NCI-H1436 treated with DMSO at 0.1 percent for 48 hours (cell line): ENCODE data around the gene IPP.
A peak's percentile ranks its signal among the peaks of the same experiment; 100 is the strongest.
"Not testable (repeated sequence)": the region's sequence is repeated elsewhere in the genome, so short reads cannot be mapped to it uniquely, and the experiment has no call there.

ENCODE experiments used
- DNase-seq: peaks from one replicate; lab custom pipeline; 2025; lab: John Stamatoyannopoulos, UW

IPP gene

DNA sequence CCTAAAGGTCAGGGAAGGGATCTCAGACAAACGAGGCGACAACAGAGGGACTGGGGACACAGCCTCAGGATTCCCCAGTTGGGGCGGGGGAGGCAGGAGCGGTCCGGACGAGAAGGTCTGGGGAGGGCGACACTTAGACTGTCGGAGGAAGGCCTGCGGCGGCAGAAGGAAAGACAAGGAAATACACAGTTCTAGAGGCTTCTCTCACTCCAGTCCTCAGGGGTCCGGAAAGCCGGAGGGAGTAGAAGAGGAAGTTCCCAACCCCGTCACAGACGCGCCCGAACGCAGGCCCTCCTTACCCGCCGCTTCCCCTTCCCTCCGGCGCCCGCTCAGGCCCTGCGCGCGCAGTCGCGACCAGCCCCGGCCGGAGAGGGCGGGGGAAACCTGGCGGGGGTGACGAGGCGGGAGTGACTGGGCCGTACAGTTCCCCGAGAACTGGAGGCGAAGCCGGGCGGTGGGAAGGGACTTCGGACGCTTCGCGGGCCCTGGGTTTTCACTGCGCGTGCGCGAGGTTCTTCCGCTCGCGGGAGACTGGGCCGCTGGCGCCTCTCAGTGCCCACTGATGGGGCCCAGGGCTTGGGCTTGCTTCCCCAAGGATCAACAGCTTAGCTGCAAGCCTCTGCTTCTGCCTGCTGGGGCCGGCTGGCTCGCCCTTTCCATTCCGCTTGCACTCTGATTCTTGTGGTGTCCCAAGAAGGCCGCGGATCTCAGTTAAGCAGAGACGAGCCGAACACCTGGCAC lies at the start of gene IPP:
TSS of gene IPP (minus strand) at position 356 of the 741 bp plus-strand sequence. CDS start 4,242 bp downstream, outside the sequence.
- peak; percentile 89 for DNase-seq

DNA sequence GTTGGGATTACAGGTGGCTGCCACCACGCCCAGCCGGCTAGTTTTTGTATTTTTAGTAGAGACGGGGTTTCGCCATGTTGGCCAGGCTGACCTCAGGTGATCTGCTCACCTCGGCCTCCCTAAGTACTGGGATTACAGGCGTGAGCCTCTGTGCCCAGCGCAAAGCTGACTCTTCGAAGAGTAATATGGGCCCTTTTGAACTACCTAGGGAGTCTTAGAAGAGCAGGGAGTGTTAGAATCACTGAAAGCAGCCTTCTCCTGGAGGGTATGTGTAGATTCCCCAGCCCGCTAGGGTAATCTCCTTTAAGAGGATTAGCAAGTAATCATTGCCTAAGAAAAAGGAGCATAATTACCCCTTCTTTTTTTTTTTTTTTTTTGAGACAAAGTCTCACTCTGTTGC lies 46.5 kb upstream of the IPP start:
- no peak for DNase-seq

DNA sequence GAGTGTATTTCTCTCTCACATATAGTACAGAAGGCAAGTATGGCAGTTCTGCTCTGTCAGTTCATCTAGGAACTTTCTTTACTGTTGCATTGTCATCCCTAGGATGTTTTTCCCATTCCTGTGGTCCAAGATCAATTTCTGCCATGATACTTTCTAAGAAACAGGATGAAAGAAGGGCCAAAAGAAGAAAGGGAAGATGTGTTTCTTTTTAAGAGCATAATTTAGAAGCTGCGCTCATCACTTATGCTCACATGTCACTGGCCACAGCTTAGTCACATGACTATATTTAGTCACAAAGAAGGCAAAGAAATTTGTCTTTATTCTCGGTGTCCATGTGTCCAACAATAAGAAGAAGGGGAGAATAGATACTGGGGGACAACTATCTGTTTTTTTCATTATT lies 45.9 kb upstream of the IPP start:
- DNase-seq = no peak

DNA sequence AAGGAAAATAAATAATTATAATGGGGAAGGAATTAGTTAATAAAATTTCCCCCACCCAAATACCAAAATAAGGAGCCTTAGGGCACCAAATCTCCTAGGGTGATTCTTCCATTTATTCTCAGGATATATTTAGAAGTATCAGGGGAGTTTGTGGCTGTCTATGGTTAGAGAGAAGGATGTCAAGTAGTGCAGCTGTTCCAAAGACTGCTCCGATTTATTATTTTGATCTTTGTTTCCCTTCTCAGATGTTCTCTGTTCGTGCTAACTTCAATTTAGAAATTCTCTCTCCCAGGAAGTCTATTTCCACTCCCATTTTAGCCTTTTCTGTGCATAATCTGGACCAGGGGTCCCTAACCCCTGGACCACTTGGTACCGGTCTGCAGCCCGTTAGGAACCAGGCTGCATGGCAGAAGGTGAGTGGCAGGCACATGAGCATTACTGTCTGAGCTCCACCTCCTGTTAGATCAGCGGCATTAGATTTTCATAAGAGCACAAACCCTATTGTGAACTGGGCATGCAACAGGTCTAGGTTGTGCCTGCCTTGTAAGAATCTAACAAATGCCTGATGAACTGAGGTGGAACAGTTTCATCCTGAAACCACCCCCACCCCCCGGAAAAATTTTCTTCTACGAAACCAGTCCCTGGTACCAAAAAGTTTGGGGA lies 43.6 kb upstream of the IPP start:
- no peak for DNase-seq

DNA sequence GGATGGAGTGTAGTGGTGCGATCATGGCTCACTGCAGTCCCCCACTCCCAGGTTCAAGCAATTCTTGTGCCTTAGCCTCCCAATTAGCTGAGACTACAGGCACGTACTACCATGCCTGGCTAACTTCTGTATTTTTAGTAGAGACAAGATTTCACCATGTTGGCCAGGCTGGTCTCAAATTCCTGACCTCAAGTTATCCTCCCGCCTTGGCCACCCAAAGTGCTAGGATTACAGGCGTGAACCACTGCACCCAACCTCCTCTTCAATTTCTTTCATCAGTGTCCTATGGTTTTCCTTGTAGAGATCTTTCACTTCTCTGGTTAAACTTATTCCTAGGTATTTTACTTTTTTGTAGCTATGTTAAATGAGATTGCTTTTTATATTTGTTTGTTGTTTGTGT lies 42.3 kb upstream of the IPP start:
- DNase-seq = no peak

DNA sequence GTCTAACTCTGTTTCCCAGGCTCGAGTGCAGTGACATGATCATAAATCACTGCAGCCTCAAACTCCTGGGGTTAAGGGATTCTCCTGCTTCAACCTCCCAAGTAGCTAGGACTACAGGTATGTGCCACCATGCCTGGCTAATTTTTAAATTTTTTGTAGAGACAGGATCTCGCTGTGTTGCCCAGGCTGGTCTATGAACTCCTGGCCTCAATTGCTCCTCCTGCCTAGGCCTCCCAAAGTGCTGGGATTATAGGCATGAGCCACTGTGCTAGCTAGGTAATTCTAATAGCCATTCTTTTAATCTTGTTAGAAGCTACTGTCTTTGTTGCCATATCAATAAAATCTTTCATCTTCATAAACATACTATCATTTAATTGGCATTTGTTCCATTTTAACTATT lies 39.1 kb upstream of the IPP start:
- no peak for DNase-seq

DNA sequence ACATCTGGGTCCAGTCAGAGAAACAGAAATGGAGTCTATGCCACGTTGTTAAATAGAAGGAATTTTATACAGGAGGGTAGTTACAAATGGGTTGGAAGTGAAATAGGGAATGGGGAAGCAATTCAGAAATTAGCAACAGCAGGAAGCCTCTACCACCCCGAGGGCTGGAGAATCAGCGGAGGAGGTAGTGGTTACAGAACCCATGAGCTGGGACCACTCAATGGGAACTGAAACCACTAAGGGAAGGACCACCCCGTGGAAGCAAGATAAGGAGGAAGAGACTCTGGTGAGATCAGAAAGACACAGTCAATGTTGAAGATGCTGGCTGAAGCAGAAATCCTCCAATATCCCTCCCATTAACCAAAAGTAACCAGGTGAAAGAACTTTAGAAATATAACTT lies 37.5 kb upstream of the IPP start:
- no peak for DNase-seq

DNA sequence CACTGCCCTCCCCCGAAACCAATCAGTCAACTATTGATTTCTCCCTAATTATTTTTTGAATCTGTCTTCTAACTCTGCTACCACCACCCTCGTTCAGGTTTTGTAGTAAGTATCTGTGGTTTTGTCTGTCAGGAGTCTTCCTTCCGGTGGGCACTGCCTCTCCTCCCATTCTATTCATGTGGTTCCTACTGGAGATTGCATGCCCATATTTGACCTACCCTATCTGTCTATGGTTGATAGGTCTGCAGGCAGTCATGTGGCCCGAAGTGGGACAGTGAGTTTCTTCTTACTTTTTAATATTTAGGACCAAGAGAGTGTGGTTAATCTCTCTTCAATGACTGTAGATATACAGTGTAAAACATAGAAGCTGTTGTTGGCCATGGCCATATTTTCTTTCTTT lies 35.1 kb upstream of the IPP start:
- no peak for DNase-seq

DNA sequence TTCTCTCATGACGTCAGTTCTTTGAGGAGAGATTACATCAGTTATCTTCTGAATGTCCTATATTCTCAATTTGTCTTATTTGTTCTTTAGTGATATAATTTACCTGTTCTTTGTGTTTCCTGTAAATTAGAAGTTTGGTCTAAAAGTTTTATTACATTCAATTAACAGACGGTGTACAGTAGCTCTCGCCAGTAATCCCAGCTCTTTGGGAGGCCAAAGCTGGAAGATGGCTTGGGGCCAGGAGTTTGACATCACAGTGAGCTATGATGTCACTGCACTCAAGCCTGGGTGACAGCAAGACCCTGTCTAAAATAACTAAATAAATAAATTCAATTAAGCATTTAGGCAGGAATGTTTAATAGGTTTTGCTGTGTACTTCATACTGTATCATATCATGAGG lies 25.3 kb upstream of the IPP start:
- DNase-seq = no peak

DNA sequence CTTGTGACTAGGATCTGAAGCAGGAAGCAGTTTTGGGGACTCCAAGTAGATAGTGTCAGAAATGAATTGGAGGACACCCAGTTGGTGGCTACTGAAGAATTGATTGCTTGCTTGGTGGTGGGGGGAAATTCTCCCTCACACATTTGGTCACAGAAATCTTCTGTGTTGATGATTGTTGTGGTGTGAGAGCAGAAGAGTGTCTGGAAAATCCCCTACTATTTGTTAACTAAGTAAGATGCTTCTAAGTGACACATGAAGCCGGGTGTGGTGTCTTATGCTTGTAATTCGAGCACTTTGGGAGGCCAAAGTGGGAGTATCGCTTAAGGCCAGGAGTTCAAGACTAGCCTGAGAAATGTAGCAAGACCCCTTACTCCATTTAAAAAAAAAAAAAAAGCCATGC lies 22.5 kb upstream of the IPP start:
- no peak for DNase-seq

DNA sequence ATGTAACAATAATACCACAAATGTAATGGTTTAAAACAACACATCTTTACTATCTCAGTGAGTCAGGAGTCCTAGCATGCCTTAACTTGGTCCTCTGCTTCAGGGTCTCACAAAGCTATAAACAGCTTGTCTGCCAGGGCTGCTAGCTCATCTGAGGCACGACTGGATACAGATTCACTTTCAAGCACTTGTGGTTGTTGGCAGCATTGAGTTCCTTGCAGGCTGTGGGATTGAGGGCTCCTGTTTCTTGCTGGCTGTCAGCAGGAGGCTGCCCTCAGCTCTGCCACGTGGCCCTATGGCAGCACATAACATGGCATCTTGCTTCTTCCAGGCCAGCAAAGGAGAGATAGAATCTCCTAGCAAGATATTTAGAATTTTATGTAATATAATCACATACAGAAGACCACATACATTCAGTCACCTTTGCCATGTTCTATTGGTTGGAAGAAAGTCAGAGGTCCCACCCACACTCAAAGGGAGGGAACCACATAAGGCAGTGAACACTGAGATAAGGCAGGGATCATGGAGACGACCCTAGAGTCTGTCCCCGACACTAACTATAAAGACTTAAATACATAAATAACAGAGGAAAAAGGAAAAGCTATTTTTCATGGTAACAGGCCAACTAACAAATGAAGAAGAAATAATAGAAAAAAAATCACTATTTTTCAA lies 18.9 kb upstream of the IPP start:
- no peak for DNase-seq

DNA sequence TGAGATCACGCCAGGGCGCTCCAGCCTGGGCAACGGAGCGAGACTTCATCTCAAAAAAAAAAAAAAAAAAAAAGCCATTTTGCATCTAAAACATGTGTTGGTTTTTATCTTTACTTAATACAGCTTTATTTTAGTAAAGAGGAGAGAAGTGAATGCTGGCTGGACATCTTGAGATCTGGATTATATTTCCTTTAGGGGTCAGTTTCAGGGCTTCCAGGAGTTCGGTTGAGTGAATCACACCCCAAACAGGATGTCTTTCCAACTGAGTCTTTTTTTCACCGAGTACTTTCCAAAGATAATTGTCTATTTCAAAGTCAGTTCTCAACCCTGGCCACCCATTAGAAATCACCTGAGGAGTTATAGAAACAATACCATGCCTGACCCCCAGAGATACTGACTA lies 16.6 kb upstream of the IPP start:
- DNase-seq = no peak

DNA sequence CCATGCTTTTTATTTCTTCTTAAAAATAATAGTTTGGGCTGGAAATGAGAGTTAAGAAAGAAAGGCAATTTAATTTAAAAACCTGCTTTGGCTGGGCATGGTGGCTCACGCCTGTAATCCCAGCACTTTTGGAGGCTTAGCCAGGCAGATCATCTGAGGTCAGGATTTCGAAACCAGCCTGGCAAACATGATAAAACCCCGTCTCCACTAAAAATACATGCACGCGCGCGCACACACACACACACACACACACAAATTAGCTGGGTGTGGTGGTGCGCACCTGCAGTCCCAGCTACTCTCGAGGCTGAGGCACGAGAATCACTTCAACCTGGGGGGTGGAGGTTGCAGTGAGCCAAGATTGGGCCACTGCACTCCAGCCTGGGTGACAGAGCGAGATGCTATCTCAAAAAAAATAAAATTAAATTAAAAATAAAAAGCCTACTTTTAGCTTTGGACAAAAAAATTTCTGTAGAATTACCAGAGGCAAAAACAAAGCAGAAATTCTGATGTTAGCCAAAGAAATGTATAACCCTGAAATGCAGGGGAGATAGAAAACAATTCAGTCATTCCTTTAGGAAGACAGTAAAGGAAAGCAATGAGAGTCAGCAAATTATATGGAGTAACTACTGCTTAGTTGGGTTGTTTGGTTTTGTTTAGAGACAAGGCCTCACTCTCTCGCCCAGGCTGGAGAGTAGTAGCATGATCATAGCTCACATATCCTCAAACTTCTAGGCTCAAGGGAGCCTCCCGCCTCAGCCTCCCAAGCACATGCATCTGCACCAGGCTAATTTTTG lies 15.7 kb upstream of the IPP start:
- no peak for DNase-seq

DNA sequence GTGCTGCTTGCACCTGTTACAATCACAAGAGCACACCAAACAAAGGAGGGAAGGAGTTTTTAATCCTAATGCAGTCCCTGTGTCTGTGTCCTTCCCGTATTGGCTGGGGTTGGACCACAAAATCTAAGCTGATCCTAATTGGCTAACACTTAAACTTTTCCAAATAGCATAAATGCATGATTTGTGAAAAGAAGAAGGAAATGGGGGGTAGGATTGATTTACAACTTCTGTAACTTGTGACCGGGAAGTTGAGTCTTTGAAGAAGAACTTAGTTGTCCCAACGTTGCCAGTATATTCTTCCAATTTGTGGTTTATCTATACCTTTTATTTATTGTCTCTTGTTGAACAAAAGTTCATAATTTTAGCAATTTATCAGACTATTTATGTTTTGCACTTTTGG lies 11.8 kb upstream of the IPP start:
- no peak for DNase-seq

DNA sequence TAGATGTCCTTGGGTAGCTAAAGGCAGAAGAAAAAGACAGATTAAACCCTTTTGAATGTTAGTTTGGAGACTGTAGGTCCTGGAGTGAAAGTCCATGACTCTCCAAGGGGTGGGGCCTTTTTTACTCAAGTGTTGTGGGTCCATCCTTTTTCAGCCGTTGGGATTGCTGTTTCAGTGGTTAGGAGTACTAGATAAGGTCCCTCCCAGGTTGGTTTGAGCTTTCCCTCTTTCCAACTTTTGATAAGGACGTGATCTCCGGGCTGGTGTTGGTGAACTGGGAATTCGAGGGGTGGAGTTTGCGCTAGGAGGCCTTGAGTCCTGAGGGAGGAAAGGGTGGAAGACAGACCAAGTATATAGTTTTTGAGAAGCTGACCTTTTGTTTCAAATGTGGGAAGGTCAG lies 5.2 kb upstream of the IPP start:
- DNase-seq = no peak

DNA sequence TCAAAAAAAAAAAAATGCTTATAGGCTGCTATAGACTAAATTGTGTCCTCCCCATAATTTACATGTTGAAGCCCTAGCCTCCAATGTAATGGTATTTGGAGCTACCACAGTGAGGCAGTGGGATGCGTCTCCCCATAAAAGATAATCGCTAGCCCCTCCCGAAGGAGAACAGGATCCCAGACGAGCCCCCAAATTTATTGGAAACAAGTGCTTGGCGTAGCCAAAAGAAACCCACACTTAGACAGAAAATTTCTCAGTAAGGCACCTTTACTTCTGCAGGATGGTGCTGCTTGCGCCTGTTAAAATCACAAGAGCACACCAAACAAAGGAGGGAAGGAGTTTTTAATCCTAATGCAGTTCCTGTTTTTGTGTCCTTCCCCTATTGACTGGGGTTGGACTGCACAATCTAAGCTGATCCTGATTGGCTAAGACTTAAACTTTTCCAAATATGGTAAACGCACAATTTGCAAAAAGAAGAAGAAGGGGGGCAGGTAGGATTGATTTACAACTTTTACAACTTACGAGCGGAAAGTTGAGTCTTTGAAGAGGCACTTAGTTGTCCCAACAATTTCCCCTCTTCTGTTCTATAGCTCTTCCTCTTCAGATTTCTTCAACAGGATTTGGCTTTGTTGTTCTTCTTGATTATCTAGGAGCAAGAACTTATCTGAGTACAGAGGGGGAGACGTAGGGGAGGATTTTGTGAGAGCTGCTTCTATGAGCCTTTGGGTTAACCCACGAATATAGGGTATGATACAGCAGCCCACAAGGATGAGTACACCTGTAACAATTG lies 3.0 kb upstream of the IPP start:
- no peak for DNase-seq

DNA sequence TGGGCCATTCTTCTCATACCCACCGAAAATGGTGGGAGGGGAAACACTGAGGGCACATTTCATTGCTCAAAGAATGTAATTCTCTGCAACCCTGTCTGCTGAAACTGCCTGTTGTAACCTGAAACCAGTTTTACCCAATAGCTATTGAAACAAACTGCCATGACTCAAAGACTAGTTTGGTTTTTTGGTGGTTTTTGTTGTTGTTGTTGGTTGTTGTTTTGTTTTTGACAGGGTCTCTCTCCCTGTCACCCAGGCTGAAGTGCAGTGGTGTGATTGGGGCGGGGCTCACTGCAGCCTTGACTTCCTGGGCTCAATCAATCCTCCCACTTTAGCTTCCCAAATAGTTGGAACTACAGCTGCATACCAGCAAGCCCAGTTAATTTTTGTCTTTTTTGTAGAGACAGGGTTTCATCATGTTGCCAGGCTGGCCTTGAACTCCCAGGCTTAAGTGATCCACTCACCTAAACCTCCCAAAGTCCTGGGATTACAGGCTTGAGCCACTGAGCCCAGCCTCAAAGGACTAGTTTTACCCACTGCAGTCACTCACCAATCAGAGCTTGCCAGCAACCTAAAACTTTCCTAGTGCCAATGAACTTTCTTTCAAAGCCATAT lies 2.1 kb upstream of the IPP start:
- no peak for DNase-seq

DNA sequence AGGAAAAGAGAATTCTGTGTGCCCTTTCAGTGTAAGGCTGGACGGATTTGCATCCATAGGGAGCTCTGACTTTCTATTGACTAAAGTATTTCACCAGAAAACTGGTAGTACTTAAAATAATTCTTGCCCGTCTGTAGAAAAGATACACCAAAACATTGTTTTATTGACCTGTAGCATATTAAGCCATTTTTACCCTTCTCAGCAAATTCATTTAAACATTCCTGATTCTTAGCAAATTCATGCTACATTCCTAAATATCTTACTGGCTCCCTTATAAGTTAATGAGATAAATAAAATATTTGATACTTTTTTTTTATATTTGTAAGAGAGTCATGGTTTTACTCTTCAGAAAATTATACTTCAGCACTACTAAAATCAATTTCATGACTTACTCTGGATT lies 1.6 kb upstream of the IPP start:
- no peak for DNase-seq

DNA sequence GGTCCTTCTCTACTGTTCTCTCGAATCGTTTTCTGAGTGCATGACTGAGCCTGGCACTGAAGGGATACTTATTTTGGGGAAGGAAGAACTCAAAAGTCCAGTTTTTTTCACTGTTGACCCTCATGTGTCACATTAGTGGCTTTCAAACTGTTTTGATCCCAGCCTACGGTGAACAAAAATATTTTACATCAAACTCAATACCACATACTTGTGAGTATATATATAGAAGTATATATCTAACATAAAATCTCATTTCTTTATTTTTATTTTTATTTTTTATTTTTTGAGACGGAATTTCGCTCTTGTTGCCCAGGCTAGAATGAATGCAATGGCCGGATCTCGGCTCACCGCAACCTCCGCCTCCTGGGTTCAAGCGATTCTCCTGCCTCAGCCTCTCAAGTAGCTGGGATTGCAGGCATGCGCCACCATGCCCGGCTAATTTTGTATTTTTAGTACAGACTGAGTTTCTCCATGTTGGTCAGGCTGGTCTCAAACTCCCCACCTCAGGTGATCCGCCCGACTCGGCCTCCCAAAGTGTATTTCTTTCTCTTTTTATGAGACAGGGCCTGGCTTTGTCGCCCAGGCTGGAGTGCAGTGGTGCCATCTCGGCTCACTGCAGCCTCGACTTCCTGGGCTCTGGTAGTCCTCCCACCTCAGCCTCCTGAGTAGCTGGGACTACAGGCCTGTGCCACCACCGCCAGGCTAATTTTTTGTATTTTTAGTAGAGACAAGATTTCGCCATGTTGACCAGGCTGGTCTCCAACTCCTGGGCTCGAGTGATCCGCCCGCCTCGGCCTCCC lies 786 bp upstream of the IPP start:
- not testable (repeated sequence) for DNase-seq

DNA sequence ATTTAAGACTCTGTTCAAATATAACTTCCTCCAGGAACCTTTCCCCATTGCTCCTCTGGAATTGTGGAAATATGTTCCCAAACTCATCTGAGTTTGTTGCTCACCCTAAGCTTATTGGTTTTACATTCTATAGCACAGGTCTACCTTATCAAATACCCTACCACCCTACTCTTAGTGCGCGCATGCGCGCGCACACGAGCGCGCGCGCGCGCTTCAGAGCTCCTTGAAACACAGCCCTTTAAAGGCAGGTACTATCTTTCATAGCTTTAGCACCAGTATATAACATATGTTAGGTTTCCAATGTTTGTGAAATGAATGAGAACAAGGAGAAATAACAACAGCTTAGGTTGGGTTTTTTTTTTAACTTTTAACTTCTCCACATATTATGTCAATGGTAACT lies 3.5 kb downstream of the IPP start:
- no peak for DNase-seq
